Amniotic stem cell (primary cell): Measurements from ENCODE around the gene HOXB1.

Experiments
- DNase-seq: peaks from one replicate; lab custom pipeline; 2025; lab: John Stamatoyannopoulos, UW

The HOXB1 gene

GRCh38 chr17:48567646-48568354 is 37.0 kb upstream of the HOXB1 start:
- DNase-seq: no peak

- no peak for DNase-seq
Measured at GRCh38 chr17:48567209-48567608, 36.4 kb upstream of the HOXB1 start.

DNA sequence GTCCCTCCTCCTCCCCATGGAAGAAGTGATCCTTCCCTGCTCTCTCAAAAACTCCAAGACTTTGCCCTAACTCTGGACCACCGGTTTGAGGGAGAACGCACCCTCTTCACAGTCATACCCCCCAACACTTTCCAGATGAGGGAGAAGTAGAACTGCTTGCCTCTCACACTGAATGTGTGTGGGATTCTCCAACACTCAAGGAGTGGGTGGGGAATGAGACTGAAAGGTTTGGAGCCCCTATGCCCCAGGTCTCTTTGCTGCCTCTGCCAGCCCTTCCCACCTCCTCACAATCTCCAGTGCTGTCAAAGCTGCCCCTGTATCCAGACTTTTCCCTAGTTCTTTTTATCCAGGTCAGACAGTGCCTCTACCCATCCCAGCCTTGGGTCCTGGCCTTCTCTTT is 35.9 kb upstream of the HOXB1 start:
- no peak for DNase-seq

- no peak for DNase-seq
Measured at GRCh38 chr17:48565925-48566710, 35.3 kb upstream of the HOXB1 start.

DNA sequence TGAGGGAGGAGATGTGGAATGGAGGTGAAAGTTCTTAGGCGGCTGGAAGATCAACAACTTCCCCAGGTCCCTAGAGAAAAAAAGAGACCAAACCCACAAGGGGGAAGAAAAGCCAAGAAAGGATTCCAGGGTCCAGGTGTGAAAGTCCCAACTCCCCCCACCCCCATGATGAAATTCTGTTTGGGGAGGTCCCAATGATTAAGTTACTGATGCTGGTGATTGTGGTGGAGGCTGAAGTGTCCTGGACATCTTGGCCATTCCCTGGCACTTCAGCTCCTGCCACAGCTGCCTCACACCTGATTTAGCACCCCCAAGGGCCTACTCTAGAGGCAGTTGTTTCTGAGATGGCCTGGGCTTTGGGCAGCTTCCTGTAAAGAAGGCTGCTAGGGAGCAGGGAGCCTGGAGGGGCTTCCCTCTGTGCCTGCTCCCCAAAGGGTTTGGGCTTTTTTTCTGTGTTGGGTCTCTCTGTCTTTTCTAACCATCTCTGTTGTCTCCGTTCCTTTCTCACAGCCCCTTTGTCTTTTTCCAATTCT is 34.3 kb upstream of the HOXB1 start:
- no peak for DNase-seq

DNA sequence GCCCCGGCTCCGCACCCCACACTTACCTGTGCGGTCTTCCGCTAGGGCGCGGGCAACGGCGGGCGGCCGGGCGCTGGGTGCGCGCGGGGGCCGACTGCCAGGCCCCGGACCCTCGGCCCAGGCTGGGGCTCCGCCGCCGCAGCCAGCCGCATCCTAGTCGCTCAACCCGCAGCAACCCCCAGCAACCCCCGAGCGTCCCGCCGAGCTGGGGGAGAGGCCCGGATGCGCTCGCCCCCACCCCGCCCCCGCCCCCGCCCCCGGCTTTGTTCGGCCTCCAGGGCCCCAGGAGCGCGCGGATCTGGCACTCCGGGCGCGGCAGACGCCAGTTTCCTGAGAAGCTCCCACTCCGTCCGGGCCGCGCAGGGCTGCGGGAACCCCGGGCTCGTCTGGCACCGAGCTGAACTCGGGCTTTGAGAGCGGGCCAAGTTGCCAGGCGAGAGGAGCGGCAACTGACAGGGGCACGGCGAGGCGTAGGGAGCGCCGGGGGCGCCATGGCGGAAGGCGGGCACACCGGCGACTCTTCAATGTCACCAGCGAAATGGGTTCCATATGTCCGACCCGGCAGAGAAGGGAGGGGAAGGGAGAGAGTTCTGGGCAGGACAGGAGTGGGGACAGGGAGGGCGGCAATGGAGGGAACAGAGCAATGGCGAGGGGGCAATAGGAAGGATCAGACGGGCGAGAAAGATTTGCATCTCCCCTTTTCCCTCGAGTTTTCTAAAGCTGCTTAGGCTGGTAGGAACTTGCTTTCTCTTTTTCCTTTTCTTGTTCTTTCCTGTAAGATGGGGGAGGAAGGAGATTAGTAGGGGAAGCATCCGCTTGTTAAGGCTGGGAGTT is 33.6 kb upstream of the HOXB1 start:
- DNase-seq: no peak

- no peak for DNase-seq
Measured at GRCh38 chr17:48563867-48564187, 33.0 kb upstream of the HOXB1 start.

GRCh38 chr17:48563385-48563838 is 32.6 kb upstream of the HOXB1 start:
- no peak for DNase-seq

DNA sequence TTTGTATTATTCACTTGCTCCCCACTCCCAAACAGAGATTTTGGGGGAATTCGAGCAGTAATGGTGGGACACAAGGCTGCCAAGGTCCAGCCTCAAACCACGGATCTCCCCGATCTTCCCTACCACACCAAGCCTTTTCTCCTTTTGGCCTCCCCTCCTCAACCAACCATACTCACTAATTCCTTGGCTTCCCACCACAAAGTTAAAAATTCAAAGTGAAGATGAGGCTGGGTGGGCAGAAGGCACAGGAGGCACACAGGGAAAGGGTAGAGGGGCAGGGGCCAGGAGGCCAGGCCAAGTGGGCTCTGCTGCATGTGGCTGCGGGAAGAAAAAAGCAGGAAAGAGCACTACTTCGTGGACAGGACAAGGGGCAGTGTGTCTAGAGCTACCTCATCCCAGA is 32.1 kb upstream of the HOXB1 start:
- DNase-seq: no peak

DNA sequence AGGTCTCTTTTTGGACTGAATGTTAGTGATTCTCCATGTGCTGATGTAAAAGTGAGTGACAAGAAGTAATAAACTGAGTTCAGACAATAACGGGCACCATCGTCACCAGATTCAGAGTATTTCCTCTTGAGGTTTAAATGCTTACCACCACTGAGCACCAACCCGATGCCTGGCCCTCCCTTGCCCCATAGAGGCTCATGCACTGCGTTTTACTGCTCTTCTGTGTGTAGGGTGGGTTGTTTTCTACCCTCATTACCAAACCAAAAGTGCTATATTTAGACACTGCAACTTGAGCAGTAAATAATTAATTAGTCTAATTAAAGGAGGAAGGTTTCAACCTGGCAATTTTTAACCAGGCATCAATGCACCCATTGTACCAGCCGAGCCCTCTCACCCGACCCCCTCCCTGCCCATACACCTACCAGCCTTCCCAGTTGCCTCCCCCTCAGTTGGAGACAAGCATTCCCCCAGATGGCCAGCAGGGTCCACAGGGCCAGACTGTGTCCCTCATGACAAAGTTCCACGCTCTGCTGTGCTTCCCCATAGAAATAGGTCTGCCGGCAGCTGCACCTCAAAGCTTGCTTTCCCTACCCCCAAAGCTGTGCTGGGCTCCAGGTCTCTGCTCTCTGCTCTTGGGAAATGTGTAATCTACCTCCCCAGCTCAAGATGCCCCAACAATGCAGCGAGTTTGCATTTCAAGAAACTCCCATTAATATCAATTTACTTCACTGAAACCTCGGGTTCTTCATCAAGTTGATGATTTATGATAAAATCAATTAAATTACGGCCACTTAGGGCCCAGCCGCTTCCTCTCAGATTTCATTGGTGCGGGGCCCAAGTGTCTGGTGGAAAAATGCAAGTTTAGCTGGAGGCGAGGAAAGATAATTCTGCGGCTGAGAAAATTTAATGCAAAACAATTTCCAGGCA is 31.3 kb upstream of the HOXB1 start:
- no peak for DNase-seq

GRCh38 chr17:48559840-48560817 is 29.3 kb upstream of the HOXB1 start:
- no peak for DNase-seq

GRCh38 chr17:48559122-48559839 is 28.5 kb upstream of the HOXB1 start:
- DNase-seq: no peak

GRCh38 chr17:48558831-48559121 is 28.0 kb upstream of the HOXB1 start:
- DNase-seq: no peak

- no peak for DNase-seq
Measured at GRCh38 chr17:48558057-48558830, 27.4 kb upstream of the HOXB1 start.

DNA sequence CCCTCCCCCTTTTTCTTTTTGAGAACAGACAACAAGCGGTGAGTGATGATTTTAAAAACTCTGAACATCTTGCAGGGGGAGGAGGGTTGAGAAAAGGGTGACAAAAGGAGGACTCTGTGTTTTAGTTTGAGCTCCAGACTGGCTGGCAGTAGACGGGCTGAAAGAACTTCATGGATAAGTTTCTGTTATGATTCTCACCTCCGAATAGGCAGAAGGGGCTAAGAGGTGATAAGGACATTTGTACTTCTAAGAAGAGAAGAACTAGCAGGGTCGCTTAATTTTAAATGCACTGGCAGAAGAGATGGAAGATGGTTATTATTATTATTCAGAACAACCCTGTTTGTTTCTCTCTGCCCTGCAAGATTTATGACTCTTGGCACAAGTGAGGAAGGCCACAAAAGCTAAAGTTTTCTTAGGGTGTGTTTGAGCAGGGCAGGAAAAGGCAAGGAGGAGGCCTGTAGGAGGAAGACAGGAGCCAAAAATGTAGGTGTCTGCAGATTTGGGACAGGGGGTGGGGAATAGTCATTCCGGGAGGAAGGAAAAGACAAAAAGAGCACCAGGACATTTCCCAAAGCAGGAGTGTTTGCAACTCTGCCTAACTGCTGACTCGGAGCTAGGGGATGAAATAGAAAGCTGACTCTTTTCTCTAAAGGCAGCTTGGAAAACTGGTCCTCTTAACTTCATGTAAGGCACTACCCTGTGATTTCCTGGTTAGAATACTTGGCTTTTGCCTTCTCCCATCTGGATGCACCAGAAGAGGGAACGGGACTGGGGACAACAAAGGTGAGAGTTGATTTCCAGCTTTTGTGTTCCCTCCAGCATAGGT is 26.0 kb upstream of the HOXB1 start:
- no peak for DNase-seq

DNA sequence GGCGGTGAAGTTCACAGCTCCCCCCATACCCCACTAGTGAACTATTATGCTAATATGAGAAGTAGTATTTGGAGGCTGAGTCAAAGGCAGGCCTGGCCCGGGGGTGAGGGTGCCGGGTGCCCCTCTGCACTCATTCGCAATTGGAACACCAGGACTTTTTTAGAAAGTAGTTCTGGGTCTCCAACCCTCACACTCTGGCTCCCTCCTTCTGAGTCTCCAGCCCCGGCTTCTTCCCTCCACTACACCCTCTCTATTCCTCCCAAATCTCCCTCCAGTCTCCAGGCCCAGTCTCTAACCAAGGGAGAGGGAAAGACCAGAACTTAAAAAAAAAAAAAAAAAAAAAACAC is 25.4 kb upstream of the HOXB1 start:
- DNase-seq: no peak

DNA sequence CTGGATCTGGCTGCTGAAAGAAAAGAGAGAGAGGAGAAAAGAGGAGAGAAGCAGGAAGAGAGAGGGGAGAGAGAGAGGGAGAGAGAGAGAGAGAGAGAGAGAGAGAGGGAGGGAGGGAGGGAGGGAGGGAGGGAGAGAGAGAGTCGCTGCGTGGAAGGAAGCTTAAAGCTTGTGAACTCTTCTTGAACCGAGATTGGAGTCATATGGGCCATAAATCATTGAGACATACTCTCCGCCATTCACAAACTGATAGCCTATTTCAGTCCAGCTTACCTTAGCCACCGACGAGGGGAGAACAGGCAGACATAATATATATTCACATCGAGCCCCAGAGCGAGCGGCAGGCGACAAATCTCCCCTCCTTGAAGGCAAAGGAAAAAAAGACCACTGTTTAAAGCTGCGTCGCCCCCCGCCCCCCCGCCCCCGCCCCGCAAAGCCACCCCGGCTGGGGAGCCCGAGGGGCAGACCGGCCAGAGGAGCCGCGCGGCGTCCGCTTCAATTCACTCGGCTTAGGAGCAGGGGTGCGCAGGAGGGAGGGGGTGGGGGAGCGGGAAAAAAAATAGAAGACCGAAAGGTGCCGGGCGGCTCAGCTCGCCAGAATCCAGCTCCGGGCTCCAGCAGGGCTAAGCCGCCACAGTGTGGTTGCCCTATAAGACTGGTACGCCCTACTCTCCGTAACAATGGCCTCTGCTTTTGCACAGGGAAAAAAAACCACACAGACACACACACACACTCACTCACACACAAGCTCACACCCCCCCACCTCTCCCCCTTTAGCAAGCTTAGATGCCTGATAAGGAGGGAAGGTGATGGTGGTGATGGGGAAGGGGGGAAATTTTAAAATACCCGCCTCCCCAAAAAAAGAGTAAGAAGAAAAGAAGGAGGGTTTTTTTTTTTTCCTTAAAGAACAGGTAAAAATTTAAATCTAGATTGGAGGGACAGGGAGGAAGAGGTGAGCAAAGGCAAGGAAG is 24.7 kb upstream of the HOXB1 start:
- DNase-seq: no peak
